ENCODE measurements around the gene CRYGN. TPM values are rescaled to one million over a fixed set of nuclear protein-coding genes. Genes with fewer than 3 reads are reported as not detected.
A peak's percentile ranks its signal among the peaks of the same experiment; 100 is the strongest.

The CRYGN gene
- total RNA-seq, 1 donor from 2014 or later, result not detected

GRCh38 chr7:151399906-151400305, 40.0 kb downstream of the CRYGN start:
- no peak for ATAC-seq
- intact Hi-C loops (cut with DNase I), result no loop called here
- DNase-seq (ENCODE audit: missing footprints), result no peak

- intact Hi-C loops (cut with DNase I), result no loop called here
- DNase-seq (ENCODE audit: missing footprints) (no peak), ATAC-seq (no peak)
Observed at GRCh38 chr7:151399305-151399601, 40.7 kb downstream of the CRYGN start.

GRCh38 chr7:151398446-151399304, 41.3 kb downstream of the CRYGN start:
- DNase-seq (ENCODE audit: missing footprints) (no peak), ATAC-seq (no peak)
- intact Hi-C loops (cut with DNase I), result no loop called here

- no peak for ATAC-seq
- DNase-seq (ENCODE audit: missing footprints), result no peak
- intact Hi-C loops (cut with DNase I), result no loop called here
Observed at GRCh38 chr7:151397026-151397425, 42.9 kb downstream of the CRYGN start.

- ATAC-seq (no peak), DNase-seq (ENCODE audit: missing footprints) (no peak)
- intact Hi-C loops (cut with DNase I), result no loop called here
Observed at GRCh38 chr7:151396328-151396970, 43.5 kb downstream of the CRYGN start.

- DNase-seq (ENCODE audit: missing footprints), result no peak
- intact Hi-C loops (cut with DNase I), result no loop called here
- no peak for ATAC-seq
Observed at GRCh38 chr7:151395036-151395367, 44.9 kb downstream of the CRYGN start.

GRCh38 chr7:151394076-151395035, 45.6 kb downstream of the CRYGN start:
- no peak for ATAC-seq
- DNase-seq (ENCODE audit: missing footprints), result no peak
- intact Hi-C loops (cut with DNase I), result no loop called here

- ATAC-seq (no peak), DNase-seq (ENCODE audit: missing footprints) (no peak)
- intact Hi-C loops (cut with DNase I), result no loop called here
Observed at GRCh38 chr7:151393031-151393977, 46.6 kb downstream of the CRYGN start.

GRCh38 chr7:151392426-151392825, 47.5 kb downstream of the CRYGN start:
- intact Hi-C loops (cut with DNase I), result no loop called here
- ATAC-seq (no peak), DNase-seq (ENCODE audit: missing footprints) (no peak)

- no peak for ATAC-seq
Observed at GRCh38 chr7:151392002-151392401, 47.9 kb downstream of the CRYGN start.

GRCh38 chr7:151391358-151391730, 48.6 kb downstream of the CRYGN start:
- no peak for ATAC-seq
- DNase-seq (ENCODE audit: missing footprints), result no peak
- intact Hi-C loops (cut with DNase I), result no loop called here

More at GRCh38 chr7:151392002-151392401, 47.9 kb downstream of the CRYGN start:
- peak; percentile 64 for DNase-seq (ENCODE audit: missing footprints)
- intact Hi-C loops (cut with DNase I), result no loop called here

GRCh38 chr7:151390598-151391357, 49.2 kb downstream of the CRYGN start:
- DNase-seq (ENCODE audit: missing footprints) (no peak), ATAC-seq (no peak)
- intact Hi-C loops (cut with DNase I), result no loop called here

GRCh38 chr7:151389768-151390597, 50.0 kb downstream of the CRYGN start:
- ATAC-seq (no peak), DNase-seq (ENCODE audit: missing footprints) (no peak)
- intact Hi-C loops (cut with DNase I), result no loop called here

GRCh38 chr7:151389096-151389767, 50.7 kb downstream of the CRYGN start:
- ATAC-seq (no peak), DNase-seq (ENCODE audit: missing footprints) (no peak)
- intact Hi-C loops (cut with DNase I), result no loop called here

- ATAC-seq, result no peak
- no peak for DNase-seq (ENCODE audit: missing footprints)
- intact Hi-C loops (cut with DNase I), result no loop called here
Observed at GRCh38 chr7:151388430-151388829, 51.5 kb downstream of the CRYGN start.

GRCh38 chr7:151388007-151388297, 52.0 kb downstream of the CRYGN start:
- ATAC-seq, result no peak
- no peak for DNase-seq (ENCODE audit: missing footprints)
- intact Hi-C loops (cut with DNase I), result no loop called here
